Esophagus (tissue), 2 donors: Measurements from ENCODE around the gene PHKG1. TPM values are rescaled to one million over a fixed set of nuclear protein-coding genes. Genes with fewer than 3 reads are reported as not detected.
A peak's percentile ranks its signal among the peaks of the same experiment; 100 is the strongest.
"Not testable (repeated sequence)": the region's sequence is repeated elsewhere in the genome, so short reads cannot be mapped to it uniquely, and the experiment has no call there.

Experiments
- H3K27ac ChIP-seq, 2 donors: one replicate each; pipeline ENCODE4 v1.5.1; 2013; ENCODE audit warnings: low read depth in 2 of 2, mild to moderate bottlenecking in 2 of 2, inconsistent platforms in 1 of 2, low read length in 1 of 2, moderate library complexity in 1 of 2
- H3K27me3 ChIP-seq, 2 donors: one replicate each; pipeline ENCODE4 v1.6.1; 2013; ENCODE audit warnings: low read length in 2 of 2, control low read depth in 1 of 2, mild to moderate bottlenecking in 1 of 2; ENCODE audit not compliant: insufficient read depth in 2 of 2, control insufficient read depth in 1 of 2
- H3K36me3 ChIP-seq, 2 donors: one replicate each; pipeline ENCODE4 v1.6.1; 2013; ENCODE audit warnings: low read length in 1 of 2; ENCODE audit not compliant: control insufficient read depth in 2 of 2, insufficient read depth in 2 of 2
- H3K4me1 ChIP-seq, 2 donors: one replicate each; pipeline ENCODE4 v1.6.1; 2013; ENCODE audit warnings: low read length in 1 of 2; ENCODE audit not compliant: control insufficient read depth in 2 of 2, insufficient read depth in 2 of 2
- H3K4me3 ChIP-seq, 2 donors: one replicate each; pipeline ENCODE4 v1.5.1; 2013; ENCODE audit warnings: low read length in 2 of 2, mild to moderate bottlenecking in 2 of 2, low read depth in 1 of 2, moderate library complexity in 1 of 2
- H3K9me3 ChIP-seq, 2 donors: one replicate each; pipeline ENCODE4 v1.6.1; 2013; ENCODE audit warnings: mild to moderate bottlenecking in 2 of 2, low read depth in 1 of 2, low read length in 1 of 2, moderate library complexity in 1 of 2; ENCODE audit not compliant: control insufficient read depth in 2 of 2, insufficient read depth in 1 of 2
- WGBS, 2 donors: extraction: QIAGEN DNeasy Blood & Tissue Kit; methylation state at CpG; one replicate each; pipeline ENCODE4 v1.1.7; 2013; 5-methylcytosine and 5-hydroxymethylcytosine counted together
- polyA plus RNA-seq, 2 donors: library from polyadenylated mRNA; stranded (reverse); fragments of 200-250 nt; gene quantifications; one replicate each; pipeline ENCODE4 v1.2.3, GENCODE V29; 2013
- donor health status: healthy with polysubstance abuse.
- donor health status: Bipolar disorder and iron deficiency.

The PHKG1 gene
- polyA plus RNA-seq, result 1 to 10 TPM; 1.1 to 1.3 TPM

- Histone ChIP-seq H3K4me1 (peaks cover 0 to 3% of the 10 kb centered on the region in 2 donors), H3K9me3 (no peaks in the 10 kb centered on the region), H3K27me3 (no peaks in the 10 kb centered on the region), H3K36me3 (peaks cover 0 to 4% of the 10 kb centered on the region in 2 donors), H3K27ac (peak within 1 kb of the TSS; percentile 50 to 64), H3K4me3 (no peak within 1 kb of the TSS)
- 24 to 34% methylated on average over 19 of the region's 19 CpGs for WGBS, 2 donors
Observed at GRCh38 chr7:56092789-56093531, at the start of gene PHKG1. PHKG1 (minus strand) TSS chr7:56092952; CDS start chr7:56088941, 4,011 bp downstream.

- 44 to 55% methylated on average over 2 of the region's 2 CpGs for WGBS, 2 donors
- not testable (repeated sequence) for H3K27me3 ChIP-seq, H3K4me1 ChIP-seq, H3K27ac ChIP-seq, H3K9me3 ChIP-seq, H3K4me3 ChIP-seq, H3K36me3 ChIP-seq
Observed at GRCh38 chr7:56131062-56131461, 38.3 kb upstream of the PHKG1 start.

DNA sequence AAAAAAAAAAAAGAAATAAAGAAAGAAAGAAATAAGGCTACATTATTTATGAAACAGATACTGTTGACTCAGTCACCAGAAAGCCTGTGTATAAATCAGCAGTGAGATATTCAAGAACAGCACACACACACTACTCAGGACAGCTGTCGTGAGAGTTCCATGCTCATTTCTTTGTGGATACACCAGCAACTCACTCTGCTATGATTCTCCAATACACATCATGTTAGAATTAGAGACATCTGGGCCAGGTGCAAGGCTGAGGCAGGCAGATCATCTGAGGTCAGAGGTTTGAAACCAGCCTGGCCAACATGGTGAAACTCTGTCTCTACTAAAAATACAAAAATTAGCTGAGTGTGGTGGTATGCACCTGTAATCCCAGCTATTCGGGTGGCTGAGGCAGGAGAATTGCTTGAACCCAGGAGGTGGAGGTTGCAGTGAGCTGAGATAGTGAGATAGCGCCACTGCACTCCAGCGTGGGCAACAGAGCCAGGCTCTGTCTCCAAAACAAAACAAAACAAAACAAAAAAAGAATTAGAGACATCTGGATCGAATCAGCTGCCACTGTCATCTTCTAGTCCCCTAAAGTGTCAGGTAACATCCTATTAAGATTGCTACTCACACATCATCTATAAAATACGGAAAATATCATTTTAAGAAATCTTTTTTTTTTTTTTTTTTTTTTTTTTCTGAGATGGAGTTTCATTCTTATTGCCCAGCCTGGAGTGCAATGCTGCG lies 34.7 kb upstream of the PHKG1 start:
- H3K4me1 ChIP-seq, result peaks cover 0 to 2% of the 10 kb centered on the region in 2 donors
- no peaks in the 10 kb centered on the region for H3K36me3 ChIP-seq
- H3K9me3 ChIP-seq, result no peaks in the 10 kb centered on the region
- no peaks in the 10 kb centered on the region for H3K27me3 ChIP-seq
- WGBS, 2 donors, result 73 to 76% methylated on average over 7 of the region's 7 CpGs
- H3K27ac ChIP-seq, result no peak overlapping the region
- H3K4me3 ChIP-seq, result no peak overlapping the region

DNA sequence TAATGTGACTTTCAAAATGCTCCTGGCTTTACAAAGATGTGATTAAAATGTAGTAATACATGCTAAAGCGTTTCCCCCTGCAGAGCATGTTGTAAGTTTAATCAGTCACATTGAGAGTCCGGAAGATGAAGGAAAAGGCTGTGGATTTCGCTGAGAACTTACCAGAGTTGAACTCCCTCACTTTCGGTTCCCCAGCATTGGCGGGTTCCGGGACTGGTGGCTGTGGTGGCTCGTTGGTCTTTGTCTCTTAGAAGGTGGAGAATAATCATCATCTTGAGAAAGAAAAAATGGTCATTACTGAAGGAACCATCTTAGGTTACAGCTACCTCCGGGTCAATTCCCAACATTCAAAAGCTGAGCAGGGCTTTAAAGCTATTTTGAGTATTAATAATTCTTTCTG lies 33.1 kb upstream of the PHKG1 start:
- Histone ChIP-seq H3K27me3 (no peaks in the 10 kb centered on the region), H3K4me1 (peaks cover 0 to 2% of the 10 kb centered on the region in 2 donors), H3K9me3 (no peaks in the 10 kb centered on the region), H3K36me3 (no peaks in the 10 kb centered on the region), H3K27ac (no peak overlapping the region), H3K4me3 (no peak overlapping the region)
- WGBS, 2 donors, result 65 to 67% methylated on average over 8 of the region's 8 CpGs

GRCh38 chr7:56124981-56125380 lies 32.2 kb upstream of the PHKG1 start:
- Histone ChIP-seq H3K4me1 (peaks cover 0 to 2% of the 10 kb centered on the region in 2 donors), H3K27ac (no peak overlapping the region), H3K4me3 (no peak overlapping the region), H3K27me3 (no peaks in the 10 kb centered on the region), H3K9me3 (no peaks in the 10 kb centered on the region), H3K36me3 (no peaks in the 10 kb centered on the region)
- 70 to 75% methylated on average over 6 of the region's 6 CpGs for whole genome bisulfite sequencing, 2 donors

GRCh38 chr7:56121440-56121839 lies 28.7 kb upstream of the PHKG1 start:
- no peaks in the 10 kb centered on the region for H3K9me3 ChIP-seq
- H3K4me1 ChIP-seq, result peaks cover 0 to 2% of the 10 kb centered on the region in 2 donors
- H3K36me3 ChIP-seq, result no peaks in the 10 kb centered on the region
- no peak overlapping the region for H3K27ac ChIP-seq
- H3K4me3 ChIP-seq, result no peak overlapping the region
- 87 to 90% methylated on average over 6 of the region's 6 CpGs for WGBS, 2 donors
- no peaks in the 10 kb centered on the region for H3K27me3 ChIP-seq

- H3K27me3 ChIP-seq, result no peaks in the 10 kb centered on the region
- no peak within 1 kb of the TSS for H3K27ac ChIP-seq
- WGBS, 2 donors, result 6% methylated on average over 62 to 65 of the region's 65 CpGs
- H3K36me3 ChIP-seq, result no peaks in the 10 kb centered on the region
- no peaks in the 10 kb centered on the region for H3K4me1 ChIP-seq
- H3K9me3 ChIP-seq, result no peaks in the 10 kb centered on the region
- H3K4me3 ChIP-seq, result peak within 1 kb of the TSS; percentile 27 to 32
Observed at GRCh38 chr7:56115852-56116538, 23.2 kb upstream of the PHKG1 start, which contains the start of gene NUPR2. NUPR2 (minus strand) TSS chr7:56116417; CDS start chr7:56116314, 103 bp downstream.

DNA sequence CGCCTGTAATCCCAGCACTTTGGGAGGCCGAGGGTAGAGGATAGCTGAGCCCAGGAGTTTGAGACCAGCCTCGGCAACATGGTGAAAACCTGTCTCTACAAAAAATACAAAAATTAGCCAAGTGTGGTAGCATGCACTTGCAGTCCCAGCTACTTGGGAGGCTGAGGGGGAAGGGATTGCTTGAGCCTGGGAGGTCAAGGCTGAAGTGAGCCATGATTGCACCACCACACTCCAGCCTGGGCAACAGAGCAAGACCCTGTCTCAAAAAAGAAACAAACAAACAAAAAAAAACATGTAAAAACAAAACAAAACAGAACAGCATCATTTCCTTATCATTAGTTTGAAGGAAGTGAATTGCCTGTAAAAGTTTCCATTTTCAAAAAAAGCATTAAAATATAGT lies 19.5 kb upstream of the PHKG1 start:
- not testable (repeated sequence) for H3K27me3 ChIP-seq, H3K36me3 ChIP-seq, H3K4me1 ChIP-seq, H3K27ac ChIP-seq, H3K4me3 ChIP-seq, H3K9me3 ChIP-seq
- WGBS, 2 donors, result 94 to 98% methylated on average over 3 of the region's 3 CpGs

DNA sequence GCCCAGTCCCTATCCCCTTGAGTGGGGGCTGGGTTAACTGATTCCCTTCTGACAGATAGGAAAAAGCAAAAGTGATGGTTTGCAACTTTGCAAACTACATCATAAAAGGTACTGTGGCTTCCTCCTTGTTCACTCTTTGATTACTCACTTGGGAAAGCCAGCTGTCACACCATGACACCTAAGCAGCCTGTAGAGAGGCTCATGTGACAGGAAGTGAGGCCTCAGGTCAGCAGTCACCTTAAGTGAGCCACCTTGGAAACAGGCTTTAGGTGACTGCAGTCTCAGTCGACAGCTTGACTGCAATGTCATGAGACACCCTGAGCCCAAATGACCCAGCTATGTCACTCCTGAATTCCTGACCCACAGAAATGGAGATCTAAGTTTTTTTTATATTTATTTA lies 17.9 kb upstream of the PHKG1 start:
- H3K36me3 ChIP-seq, result no peaks in the 10 kb centered on the region
- H3K27me3 ChIP-seq, result no peaks in the 10 kb centered on the region
- H3K27ac ChIP-seq, result no peak overlapping the region
- H3K9me3 ChIP-seq, result no peaks in the 10 kb centered on the region
- no peaks in the 10 kb centered on the region for H3K4me1 ChIP-seq
- no peak overlapping the region for H3K4me3 ChIP-seq
- WGBS, 2 donors, result 77 to 84% methylated on average over 1 of the region's 1 CpG
